ENCODE results near the gene ARPP21.

DNA sequence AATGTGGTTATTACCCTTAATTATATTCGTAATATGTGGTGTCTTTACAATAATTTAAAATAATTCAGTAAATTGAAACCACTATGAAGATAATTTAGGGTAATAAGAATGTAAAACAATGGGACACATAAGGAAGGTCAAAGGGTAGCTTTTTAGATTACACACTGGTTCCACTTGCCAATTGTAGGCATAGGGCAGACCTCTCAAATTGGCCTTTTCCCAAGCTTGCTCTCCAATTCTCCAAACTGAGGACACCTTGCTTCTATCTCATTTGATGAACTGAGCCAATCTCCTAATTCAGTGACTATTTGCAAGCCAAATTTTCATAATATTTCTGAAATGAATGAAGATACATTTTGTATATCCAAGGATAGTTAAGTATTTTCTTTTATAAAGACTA is 151.4 kb downstream of the ARPP21 start:
- TF ChIP-seq, protein P1, sequence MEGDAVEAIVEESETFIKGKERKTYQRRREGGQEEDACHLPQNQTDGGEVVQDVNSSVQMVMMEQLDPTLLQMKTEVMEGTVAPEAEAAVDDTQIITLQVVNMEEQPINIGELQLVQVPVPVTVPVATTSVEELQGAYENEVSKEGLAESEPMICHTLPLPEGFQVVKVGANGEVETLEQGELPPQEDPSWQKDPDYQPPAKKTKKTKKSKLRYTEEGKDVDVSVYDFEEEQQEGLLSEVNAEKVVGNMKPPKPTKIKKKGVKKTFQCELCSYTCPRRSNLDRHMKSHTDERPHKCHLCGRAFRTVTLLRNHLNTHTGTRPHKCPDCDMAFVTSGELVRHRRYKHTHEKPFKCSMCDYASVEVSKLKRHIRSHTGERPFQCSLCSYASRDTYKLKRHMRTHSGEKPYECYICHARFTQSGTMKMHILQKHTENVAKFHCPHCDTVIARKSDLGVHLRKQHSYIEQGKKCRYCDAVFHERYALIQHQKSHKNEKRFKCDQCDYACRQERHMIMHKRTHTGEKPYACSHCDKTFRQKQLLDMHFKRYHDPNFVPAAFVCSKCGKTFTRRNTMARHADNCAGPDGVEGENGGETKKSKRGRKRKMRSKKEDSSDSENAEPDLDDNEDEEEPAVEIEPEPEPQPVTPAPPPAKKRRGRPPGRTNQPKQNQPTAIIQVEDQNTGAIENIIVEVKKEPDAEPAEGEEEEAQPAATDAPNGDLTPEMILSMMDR (IDR thresholded peaks at IDR 0.05; ENCODE audit: poor library complexity, severe bottlenecking) = no peak
- TF ChIP-seq RAD21 (conservative IDR thresholded peaks at IDR 0.05) = no peak
- TF ChIP-seq POLR2AphosphoS5 (IDR thresholded peaks at IDR 0.05) = no peak
- TF ChIP-seq EZH2 (IDR thresholded peaks at IDR 0.05; ENCODE audit: borderline replicate concordance, insufficient read depth, low read length, poor library complexity, severe bottlenecking) = no peak
- no peak for TF ChIP-seq MXI1 (conservative IDR thresholded peaks at IDR 0.05; ENCODE audit: poor library complexity, severe bottlenecking)
- no peak for TF ChIP-seq EP300 (conservative IDR thresholded peaks at IDR 0.05; ENCODE audit: poor library complexity, severe bottlenecking)

All from neural cell (in vitro differentiated cells).